ENCODE data around the gene PDIA2. TPM values are rescaled to one million over a fixed set of nuclear protein-coding genes. Genes with fewer than 3 reads are reported as not detected.

Gene PDIA2
- total RNA-seq, 8 experiments from 2014 or later = 0.35 to 18.5 (median 9.1) TPM; not detected in 2

DNA sequence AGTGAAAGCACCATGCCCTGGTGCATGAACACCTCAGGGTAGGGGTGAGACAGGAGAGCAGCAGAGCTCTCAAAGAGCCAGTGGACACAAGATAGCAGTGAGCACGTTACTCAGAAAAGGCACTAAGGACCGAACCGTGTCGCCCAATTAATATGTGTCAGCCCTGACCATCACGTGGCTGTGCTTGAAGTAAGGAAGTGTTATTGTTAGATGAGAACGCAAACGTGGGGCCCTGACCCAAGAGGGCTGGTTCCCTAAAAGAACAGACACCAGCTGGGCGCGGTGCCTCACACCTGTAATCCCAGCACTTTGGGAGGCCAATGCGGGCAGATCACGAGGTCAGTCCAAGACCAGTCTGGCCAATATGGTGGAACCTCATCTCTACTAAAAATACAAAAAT, 53.3 kb downstream of the PDIA2 start:
- H3K4me3 ChIP-seq = no peak overlapping the region
- in situ Hi-C loops (cut with MboI; ENCODE audit: low pct_unique_long_range_greater_than_20kb in 2 of 9, low sequenced_read_pairs in 9 of 9, unreplicated experiment in 9 of 9) = no loop called here
- 91 to 100% (median 97%) methylated on average over 2 to 6 of the region's 11 CpGs; no CpG with 5 or more reads in 4 of the 10 experiments for WGBS, 10 experiments
- no peak overlapping the region for H3K27ac ChIP-seq
- ATAC-seq (replicated peaks in 6 of 8) = no peak
- peaks cover 7 to 9% of the 10 kb centered on the region in 2 donors for H3K4me1 ChIP-seq (replicated peaks in 1 of 2)

Other genes starting within 250 kb of the PDIA2 start
- gene POLR3K, start 229.6 kb upstream of the PDIA2 start, total RNA-seq = 10 to 100 TPM in 4 of 8 experiments, 1 to 10 TPM in 4; 3.5 to 23.1 (median 10.3) TPM
- gene SNRNP25, start 229.3 kb upstream of the PDIA2 start, total RNA-seq = 10 to 100 TPM; 14.1 to 50.6 (median 33.1) TPM
- 10 to 100 TPM in 5 of 8 experiments, 1 to 10 TPM in 3; 2.5 to 22.4 (median 14.1) TPM for gene RHBDF1, start 210.5 kb upstream of the PDIA2 start, total RNA-seq
- 10 to 100 TPM; 27.1 to 91.9 (median 40.5) TPM for gene MPG, start 204.9 kb upstream of the PDIA2 start, total RNA-seq
- 10 to 100 TPM in 2 of 8 experiments, 1 to 10 TPM in 6; 6.3 to 42.2 (median 8.7) TPM for gene NPRL3, start 144.5 kb upstream of the PDIA2 start, total RNA-seq
- gene HBZ, start 130.5 kb upstream of the PDIA2 start, total RNA-seq = not detected
- not detected for gene HBM, start 117.2 kb upstream of the PDIA2 start, total RNA-seq
- 1 to 10 TPM in 2 of 8 experiments, under 1 TPM in 1, not detected in 5; 0.92 to 3.2 (median 1.1) TPM for gene HBA2, start 110.3 kb upstream of the PDIA2 start, total RNA-seq
- gene HBA1, start 106.5 kb upstream of the PDIA2 start, total RNA-seq = 1 to 10 TPM in 3 of 8 experiments, not detected in 5; 2.2 to 6.5 (median 3.1) TPM
- 1 to 10 TPM in 6 of 8 experiments, not detected in 2; 1.3 to 8.8 (median 5.2) TPM for gene HBQ1, start 102.7 kb upstream of the PDIA2 start, total RNA-seq
- gene LUC7L, start 53.7 kb upstream of the PDIA2 start, total RNA-seq = 100 to 1,000 TPM in 3 of 8 experiments, 10 to 100 TPM in 5; 75.5 to 188 (median 90.9) TPM
- 100 to 1,000 TPM in 1 of 8 experiments, 10 to 100 TPM in 7; 23.1 to 101 (median 50.5) TPM for gene FAM234A, start 48.3 kb upstream of the PDIA2 start, total RNA-seq
- gene RGS11, start 7.2 kb upstream of the PDIA2 start, total RNA-seq = 10 to 100 TPM in 1 of 8 experiments, 1 to 10 TPM in 4, under 1 TPM in 3; 0.22 to 12.5 (median 1.7) TPM
- 10 to 100 TPM in 4 of 8 experiments, 1 to 10 TPM in 2, under 1 TPM in 2; 0.25 to 55.2 (median 8.5) TPM for gene ARHGDIG, start 2.6 kb upstream of the PDIA2 start, total RNA-seq
- 10 to 100 TPM; 10.3 to 21.6 (median 15.9) TPM for gene AXIN1, start 69.6 kb downstream of the PDIA2 start, total RNA-seq
- gene MRPL28, start 87.4 kb downstream of the PDIA2 start, total RNA-seq = 100 to 1,000 TPM in 1 of 8 experiments, 10 to 100 TPM in 7; 57.8 to 117 (median 82.2) TPM
- gene PGAP6, start 98.8 kb downstream of the PDIA2 start, total RNA-seq = 10 to 100 TPM; 19.2 to 82.1 (median 25.3) TPM
- gene NME4, start 114.0 kb downstream of the PDIA2 start, total RNA-seq = 10 to 100 TPM; 24.9 to 88.9 (median 54.0) TPM
- 10 to 100 TPM in 6 of 8 experiments, 1 to 10 TPM in 2; 7.1 to 24.2 (median 11.8) TPM for gene DECR2, start 118.7 kb downstream of the PDIA2 start, total RNA-seq
- 10 to 100 TPM; 13.6 to 32.6 (median 25.2) TPM for gene RAB11FIP3, start 142.5 kb downstream of the PDIA2 start, total RNA-seq
- gene CAPN15, start 244.5 kb downstream of the PDIA2 start, total RNA-seq = 10 to 100 TPM in 4 of 8 experiments, 1 to 10 TPM in 4; 7.1 to 46.4 (median 12.7) TPM

Data from motor neuron (in vitro differentiated cells).